Measurements from ENCODE around the gene MED20. TPM values are rescaled to one million over a fixed set of nuclear protein-coding genes. Genes with fewer than 3 reads are reported as not detected.

MED20 gene
- polyA plus RNA-seq, 2 of the 4 experiments (the other 2 are of a cell fraction) = 18.4 to 29.3 TPM

DNA sequence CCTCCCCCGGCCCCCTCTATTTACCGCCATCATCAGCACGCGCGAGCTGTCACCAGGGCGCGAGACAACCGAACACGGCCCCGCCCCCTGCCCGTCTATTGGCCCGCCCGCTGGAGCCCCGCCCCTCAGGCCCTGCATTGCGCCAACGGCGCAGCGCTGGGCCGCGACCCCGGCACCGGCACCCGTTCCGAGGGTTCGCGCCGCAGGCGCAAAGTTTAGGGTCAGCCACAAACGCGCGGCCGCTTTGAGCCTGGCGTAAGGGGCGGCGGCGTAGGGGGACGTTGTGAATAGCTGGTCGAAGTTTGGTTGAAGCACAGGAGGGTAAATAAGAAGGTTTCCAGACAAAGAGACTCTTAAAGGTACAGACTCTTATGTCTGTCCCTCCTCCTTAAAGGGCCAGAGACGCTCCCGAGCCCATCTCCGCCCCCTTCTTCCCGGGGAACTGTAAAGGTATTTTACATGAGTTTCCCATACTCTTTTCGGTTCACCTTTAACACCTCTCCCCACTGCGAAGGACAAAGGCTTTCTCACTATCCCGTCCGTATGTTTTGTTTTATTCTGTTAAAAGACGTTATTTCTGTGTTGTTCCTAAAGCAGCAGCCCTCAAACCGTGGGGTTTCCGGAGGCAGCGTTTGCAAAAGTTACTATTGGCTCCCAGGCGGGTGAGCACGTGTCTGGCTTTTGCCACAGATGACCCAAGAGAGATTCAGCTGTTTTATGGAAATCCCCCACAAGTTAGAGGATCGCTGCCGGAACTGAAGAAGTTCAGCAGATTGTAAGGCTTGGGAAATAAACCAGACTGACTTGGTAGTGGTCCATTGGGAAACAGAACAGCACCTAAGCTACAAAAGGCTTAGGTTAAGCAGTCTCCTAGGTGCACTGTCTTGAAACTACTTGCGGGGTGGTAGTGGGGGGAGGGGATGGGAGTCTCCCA lies 25.4 kb downstream of the MED20 start, which contains the start of gene USP49:
Gene USP49, minus strand, starts transcription at position 76 of the 934 bp plus-strand sequence. CDS start 88,392 bp downstream, outside the sequence.
- ATAC-seq = peak; percentile 95 to 96
- peak; percentile 43; the same call in 1 of the 2 replicates for TF ChIP-seq PHF8 (IDR thresholded peaks at IDR 0.05; ENCODE audit: borderline replicate concordance, low read depth)
- no peak for TF ChIP-seq MYC (IDR thresholded peaks at IDR 0.05; ENCODE audit: borderline replicate concordance, low read length)
- TF ChIP-seq MAFK (IDR thresholded peaks at IDR 0.05; ENCODE audit: partially characterized antibody) = no peak
- TF ChIP-seq USF2 (IDR thresholded peaks at IDR 0.05) = peak; percentile 63
- no peak for TF ChIP-seq TFCP2L1 (CRISPR knock-in tag; IDR thresholded peaks at IDR 0.05)
- TF ChIP-seq, protein P1, sequence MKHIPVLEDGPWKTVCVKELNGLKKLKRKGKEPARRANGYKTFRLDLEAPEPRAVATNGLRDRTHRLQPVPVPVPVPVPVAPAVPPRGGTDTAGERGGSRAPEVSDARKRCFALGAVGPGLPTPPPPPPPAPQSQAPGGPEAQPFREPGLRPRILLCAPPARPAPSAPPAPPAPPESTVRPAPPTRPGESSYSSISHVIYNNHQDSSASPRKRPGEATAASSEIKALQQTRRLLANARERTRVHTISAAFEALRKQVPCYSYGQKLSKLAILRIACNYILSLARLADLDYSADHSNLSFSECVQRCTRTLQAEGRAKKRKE (CRISPR knock-in tag; IDR thresholded peaks at IDR 0.05; ENCODE audit: low read depth) = no peak
- 0 out of 2 replicates have a peak, but pooled peaks have one; percentile 9 for TF ChIP-seq BHLHE40 (IDR thresholded peaks at IDR 0.05; ENCODE audit: low read depth, low read length)
- no peak for TF ChIP-seq NR3C1 (IDR thresholded peaks at IDR 0.05)
- TF ChIP-seq CEBPB (IDR thresholded peaks at IDR 0.05) = peak in 1 of 2 experiments; percentile 34; a peak in 1 of 4 replicates
- TF ChIP-seq ESRRA (IDR thresholded peaks at IDR 0.05; ENCODE audit: borderline replicate concordance, low read length) = no peak
- TF ChIP-seq EHMT2 (IDR thresholded peaks at IDR 0.05; ENCODE audit: low read depth) = no peak
- no peak for TF ChIP-seq KDM5A (IDR thresholded peaks at IDR 0.05)
- TF ChIP-seq, protein P2, sequence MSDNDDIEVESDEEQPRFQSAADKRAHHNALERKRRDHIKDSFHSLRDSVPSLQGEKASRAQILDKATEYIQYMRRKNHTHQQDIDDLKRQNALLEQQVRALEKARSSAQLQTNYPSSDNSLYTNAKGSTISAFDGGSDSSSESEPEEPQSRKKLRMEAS (IDR thresholded peaks at IDR 0.05) = peak; percentile 74
- H3K9me3 ChIP-seq = no peaks in the 10 kb centered on the region
- ChIA-PET CTCF (interaction anchor here (0.9 to 2.3 kb wide), 7 partner anchors 8 to 109 kb away, joined by 3 to 6 read pairs (median 4); partner anchors contain the start of genes BYSL and MED20), POLR2A (interaction anchor here (0.6 to 2.3 kb wide), 5 partner anchors 21 to 295 kb away, joined by 3 to 12 read pairs (median 4); partner anchors contain the start of genes BYSL and MED20)
- peaks cover 24% of the 10 kb centered on the region for H3K4me1 ChIP-seq
- WGBS (ENCODE audit: missing lambda C conversion rate) = 2% methylated on average over 19 of the region's 55 CpGs
- peak within 1 kb of the TSS; percentile 78 for H3K4me3 ChIP-seq
- peak within 1 kb of the TSS; percentile 70 to 91 for H3K27ac ChIP-seq
- H3K4me2 ChIP-seq = peak within 1 kb of the TSS; percentile 95
- peak; percentile 67 to 78 for DNase-seq (ENCODE audit: low read depth in 1 of 2, low spot score in 1 of 2)
- FAIRE-seq = no peak

DNA sequence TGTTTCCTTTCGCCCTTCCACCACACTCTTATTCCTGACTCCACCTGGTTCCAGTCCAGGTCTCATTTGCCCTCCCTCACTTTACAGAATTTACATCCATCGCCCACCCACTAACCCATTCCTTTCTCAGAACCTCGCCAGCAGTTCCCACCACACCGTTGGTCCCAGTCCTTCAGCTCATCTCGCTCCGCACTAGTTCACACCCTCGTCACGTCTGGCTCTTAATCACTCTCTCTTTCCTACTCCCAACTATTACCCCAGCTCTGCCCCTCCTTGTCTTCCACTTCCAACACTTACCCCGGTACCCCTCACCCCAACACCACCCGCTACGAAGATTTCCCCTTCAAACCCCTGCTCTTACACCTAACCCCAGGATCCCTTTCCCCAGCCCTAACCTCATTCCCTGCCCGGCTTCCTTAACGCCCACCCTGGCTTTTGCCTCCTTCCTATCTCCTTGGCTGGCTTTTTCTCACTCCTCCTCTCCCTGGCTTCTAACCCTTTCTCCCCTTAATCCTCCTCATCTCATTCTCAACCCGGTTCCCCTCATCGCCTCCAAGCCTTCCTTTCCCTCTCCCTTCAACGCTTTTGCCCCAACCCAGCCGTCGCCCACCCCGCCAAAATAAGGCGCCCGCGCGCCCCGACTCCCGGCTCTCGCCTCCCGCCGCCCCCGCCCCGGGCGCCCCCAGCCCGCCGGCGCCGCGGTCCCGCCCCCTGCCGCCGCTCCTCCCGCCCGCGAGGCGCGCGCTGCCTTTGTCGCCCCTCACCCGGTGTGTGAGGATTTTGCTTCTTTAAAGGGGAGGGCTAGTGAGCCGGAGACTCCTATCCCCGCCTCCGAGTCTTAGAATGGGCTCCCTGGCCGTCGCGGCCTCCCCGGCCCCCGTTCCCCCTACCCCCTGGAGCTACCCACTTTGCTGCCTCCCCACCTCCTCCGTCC lies 26.3 kb downstream of the MED20 start:
- WGBS (ENCODE audit: missing lambda C conversion rate) = 25% methylated on average over 22 of the region's 56 CpGs
- H3K4me3 ChIP-seq = peak overlapping the region; percentile 78
- ChIA-PET CTCF (interaction anchor here (1.7 to 2.3 kb wide), 5 partner anchors 22 to 48 kb away, joined by 4 to 6 read pairs (median 5); partner anchors contain the start of genes BYSL and MED20), POLR2A (interaction anchor here (0.6 to 2.3 kb wide), 2 partner anchors 26 to 296 kb away, joined by 5 to 12 read pairs; partner anchors contain the start of genes BYSL and MED20)
- DNase-seq (ENCODE audit: low read depth in 1 of 2, low spot score in 1 of 2) = no peak
- FAIRE-seq = no peak
- peak overlapping the region; percentile 70 to 91 for H3K27ac ChIP-seq
- H3K4me1 ChIP-seq = peaks cover 24% of the 10 kb centered on the region
- H3K9me3 ChIP-seq = no peaks in the 10 kb centered on the region
- peak; percentile 69; a peak in 5 of 6 replicates for ATAC-seq
- H3K4me2 ChIP-seq = peak overlapping the region; percentile 95
- TF ChIP-seq BCL3 (IDR thresholded peaks at IDR 0.05) = no peak
- TF ChIP-seq GATA3 (IDR thresholded peaks at IDR 0.05; ENCODE audit: borderline replicate concordance) = no peak
- TF ChIP-seq CTCF (IDR thresholded peaks at IDR 0.05) = no peak
- TF ChIP-seq EHMT2 (IDR thresholded peaks at IDR 0.05; ENCODE audit: low read depth) = no peak
- no peak for TF ChIP-seq SREBF2 (IDR thresholded peaks at IDR 0.05)
- TF ChIP-seq HOXA7 (CRISPR knock-in tag; IDR thresholded peaks at IDR 0.05) = no peak
- no peak for TF ChIP-seq SMC3 (IDR thresholded peaks at IDR 0.05)
- TF ChIP-seq, protein P3, sequence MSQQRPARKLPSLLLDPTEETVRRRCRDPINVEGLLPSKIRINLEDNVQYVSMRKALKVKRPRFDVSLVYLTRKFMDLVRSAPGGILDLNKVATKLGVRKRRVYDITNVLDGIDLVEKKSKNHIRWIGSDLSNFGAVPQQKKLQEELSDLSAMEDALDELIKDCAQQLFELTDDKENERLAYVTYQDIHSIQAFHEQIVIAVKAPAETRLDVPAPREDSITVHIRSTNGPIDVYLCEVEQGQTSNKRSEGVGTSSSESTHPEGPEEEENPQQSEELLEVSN (IDR thresholded peaks at IDR 0.05; ENCODE audit: borderline replicate concordance, low read depth) = no peak
- TF ChIP-seq HEYL (CRISPR knock-in tag; IDR thresholded peaks at IDR 0.05) = no peak
- no peak for TF ChIP-seq NPAS2 (CRISPR knock-in tag; IDR thresholded peaks at IDR 0.05; ENCODE audit: borderline replicate concordance)
- TF ChIP-seq ZFP36 (IDR thresholded peaks at IDR 0.05; ENCODE audit: borderline replicate concordance, partially characterized antibody) = no peak
- no peak for TF ChIP-seq USF2 (IDR thresholded peaks at IDR 0.05)
- TF ChIP-seq KDM5A (IDR thresholded peaks at IDR 0.05) = no peak
- no peak for TF ChIP-seq FOSB (CRISPR knock-in tag; IDR thresholded peaks at IDR 0.05)
- TF ChIP-seq, protein P1 (CRISPR knock-in tag; IDR thresholded peaks at IDR 0.05; ENCODE audit: low read depth) = no peak

Data from A549 (cell line).